ENCODE measurements around the gene ME3. TPM values are rescaled to one million over a fixed set of nuclear protein-coding genes. Genes with fewer than 3 reads are reported as not detected.

Gene ME3
- total RNA-seq, 1 experiment from 2014 or later = 35.3 TPM

- no peak overlapping the region for H3K4me3 ChIP-seq (ENCODE audit: low read depth in 2 of 2, low read length in 2 of 2)
- TF ChIP-seq CTCF (IDR thresholded peaks at IDR 0.05) (no peak), POLR2AphosphoS5 (IDR thresholded peaks at IDR 0.05; ENCODE audit: low read depth, low read length) (no peak), TCF7L2 (IDR thresholded peaks at IDR 0.05; ENCODE audit: low read depth, low read length) (no peak), SIN3A (IDR thresholded peaks at IDR 0.05; ENCODE audit: borderline replicate concordance, insufficient read depth, low read depth, low read length) (no peak), REST (IDR thresholded peaks at IDR 0.05; ENCODE audit: insufficient read depth in 1 of 2, low read depth in 2 of 2, low read length in 1 of 2) (no peak)
- BruUV-seq (replicated peaks) = no TSS peak
- ChIA-PET POLR2A (no interaction called here), CTCF (no interaction called here)
- H3K36me3 ChIP-seq (ENCODE audit: control insufficient read depth, insufficient read depth, low read length) = no peaks in the 10 kb centered on the region
- no peaks in the 10 kb centered on the region for H3K9me3 ChIP-seq (ENCODE audit: control insufficient read depth, insufficient read depth, low read depth, low read length)
- ATAC-seq (no peak), DNase-seq (ENCODE audit: low read depth, low spot score) (no peak)
- H3K27ac ChIP-seq (ENCODE audit: low read length) = no peak overlapping the region
- intact Hi-C loops (cut with micrococcal nuclease; ENCODE audit: unreplicated experiment) (no loop called here), in situ Hi-C loops (cut with HindIII; ENCODE audit: low pct_unique_long_range_greater_than_20kb, low sequenced_read_pairs) (no loop called here)
- H3K4me1 ChIP-seq (ENCODE audit: control insufficient read depth, insufficient read depth, low read length) = no peaks in the 10 kb centered on the region
- no peaks in the 10 kb centered on the region for H3K27me3 ChIP-seq (ENCODE audit: control insufficient read depth, insufficient read depth, low read length)
These were observed 230.0 kb downstream of the ME3 start for GRCh38 chr11:86442420-86442819.

GRCh38 chr11:86440843-86441242, 231.6 kb downstream of the ME3 start:
- no peak for TF ChIP-seq SIN3A (IDR thresholded peaks at IDR 0.05; ENCODE audit: borderline replicate concordance, insufficient read depth, low read depth, low read length)
- TF ChIP-seq POLR2AphosphoS5 (IDR thresholded peaks at IDR 0.05; ENCODE audit: low read depth, low read length) = no peak
- TF ChIP-seq CTCF (IDR thresholded peaks at IDR 0.05) = no peak
- TF ChIP-seq REST (IDR thresholded peaks at IDR 0.05; ENCODE audit: insufficient read depth in 1 of 2, low read depth in 2 of 2, low read length in 1 of 2) = no peak
- DNase-seq (ENCODE audit: low read depth, low spot score) = no peak
- CTCF ChIA-PET = no interaction called here

More at GRCh38 chr11:86440843-86441242, 231.6 kb downstream of the ME3 start:
- Histone ChIP-seq H3K9me3 (ENCODE audit: control insufficient read depth, insufficient read depth, low read depth, low read length) (no peaks in the 10 kb centered on the region), H3K4me3 (ENCODE audit: low read depth in 2 of 2, low read length in 2 of 2) (no peak overlapping the region), H3K27ac (ENCODE audit: low read length) (no peak overlapping the region), H3K36me3 (ENCODE audit: control insufficient read depth, insufficient read depth, low read length) (no peaks in the 10 kb centered on the region), H3K4me1 (ENCODE audit: control insufficient read depth, insufficient read depth, low read length) (no peaks in the 10 kb centered on the region), H3K27me3 (ENCODE audit: control insufficient read depth, insufficient read depth, low read length) (no peaks in the 10 kb centered on the region)
- in situ Hi-C loops (cut with HindIII; ENCODE audit: low pct_unique_long_range_greater_than_20kb, low sequenced_read_pairs) (no loop called here), intact Hi-C loops (cut with micrococcal nuclease; ENCODE audit: unreplicated experiment) (no loop called here)
- no peak for ATAC-seq
- no TSS peak for BruUV-seq (replicated peaks)
- POLR2A ChIA-PET = no interaction called here
